Small intestine (tissue), 7 donors: ENCODE measurements around the gene CCDC91. TPM values are rescaled to one million over a fixed set of nuclear protein-coding genes. Genes with fewer than 3 reads are reported as not detected.
A peak's percentile ranks its signal among the peaks of the same experiment; 100 is the strongest.
"Not testable (repeated sequence)": the region's sequence is repeated elsewhere in the genome, so short reads cannot be mapped to it uniquely, and the experiment has no call there.

Source experiments
- DNase-seq, 2 donors: peaks; one replicate each; pipeline versions ENCODE4 v3.0.0 to v3.0.0-alpha.2; 2013
- FAIRE-seq: peaks from 2 replicates; lab custom pipeline; 2012; peaks lifted over from hg19 to GRCh38; lab: Jason Lieb, UNC
- H3K27ac ChIP-seq, 3 donors: one replicate each; pipeline ENCODE4 v1.5.1; 2013; ENCODE audit warnings: low read length in 2 of 3, mild to moderate bottlenecking in 2 of 3, control low read depth in 1 of 3, inconsistent platforms in 1 of 3, low read depth in 1 of 3, moderate library complexity in 1 of 3
- H3K27me3 ChIP-seq, 3 donors: one replicate each; pipeline ENCODE4 v1.6.1; 2013; ENCODE audit warnings: low read length in 3 of 3, inconsistent platforms in 1 of 3; ENCODE audit not compliant: control insufficient read depth in 3 of 3, insufficient read depth in 3 of 3
- H3K36me3 ChIP-seq, 3 donors: one replicate each; pipeline ENCODE4 v1.6.1; 2013; ENCODE audit warnings: low read length in 3 of 3, inconsistent platforms in 1 of 3, low read depth in 1 of 3, mild to moderate bottlenecking in 1 of 3, moderate library complexity in 1 of 3; ENCODE audit not compliant: control insufficient read depth in 3 of 3, insufficient read depth in 2 of 3
- H3K4me1 ChIP-seq, 3 donors: one replicate each; pipeline ENCODE4 v1.6.1; 2013; ENCODE audit warnings: low read length in 2 of 3, inconsistent platforms in 1 of 3, low read depth in 1 of 3, mild to moderate bottlenecking in 1 of 3, moderate library complexity in 1 of 3; ENCODE audit not compliant: control insufficient read depth in 3 of 3, insufficient read depth in 2 of 3
- H3K4me3 ChIP-seq, 3 donors: one replicate each; pipeline ENCODE4 v1.5.1; 2013; ENCODE audit warnings: low read length in 3 of 3, control low read depth in 1 of 3, inconsistent platforms in 1 of 3, low read depth in 1 of 3, mild to moderate bottlenecking in 1 of 3, moderate library complexity in 1 of 3
- H3K9me3 ChIP-seq, 2 donors: one replicate each; pipeline ENCODE4 v1.6.1; 2013; ENCODE audit warnings: low read depth in 1 of 2, low read length in 1 of 2; ENCODE audit not compliant: control insufficient read depth in 2 of 2, insufficient read depth in 1 of 2
- whole genome bisulfite sequencing, 3 donors: extraction: QIAGEN DNeasy Blood & Tissue Kit; methylation state at CpG; one replicate each; pipeline ENCODE4 v1.1.7; 2013; 5-methylcytosine and 5-hydroxymethylcytosine counted together
- polyA plus RNA-seq, 4 donors: library from polyadenylated mRNA; stranded (reverse) in 3 of 4; unstranded in 1 of 4; fragments of 200-250 nt in 3 of 4; fragments of 120-200 nt in 1 of 4; gene quantifications; one replicate each; pipeline versions ENCODE4 v1.2.1 to v1.2.3, GENCODE V29; 2013
- donor health status: healthy with polysubstance abuse.
- donor health status: control.
- donor health status: control.
- donor health status: Bipolar disorder and iron deficiency.
- donor health status: healthy.

The CCDC91 gene
- polyA plus RNA-seq, 4 donors, result 12.5 to 20.2 (median 13.3) TPM

GRCh38 chr12:28476206-28476605 is 285.9 kb downstream of the CCDC91 start:
- not testable (repeated sequence) for H3K27ac ChIP-seq, DNase-seq, FAIRE-seq, H3K4me3 ChIP-seq, H3K4me1 ChIP-seq, H3K27me3 ChIP-seq, H3K9me3 ChIP-seq, H3K36me3 ChIP-seq
- WGBS, 3 donors, result 83 to 90% (median 83%) methylated on average over 3 of the region's 3 CpGs

- H3K4me3 ChIP-seq, FAIRE-seq, H3K27ac ChIP-seq, H3K27me3 ChIP-seq, H3K9me3 ChIP-seq, DNase-seq, H3K36me3 ChIP-seq, H3K4me1 ChIP-seq: not testable (repeated sequence)
- 95 to 98% (median 95%) methylated on average over 1 of the region's 1 CpG for WGBS, 3 donors
Observed at GRCh38 chr12:28479097-28479496, 288.8 kb downstream of the CCDC91 start.

GRCh38 chr12:28479683-28480082 is 289.4 kb downstream of the CCDC91 start:
- Histone ChIP-seq H3K4me1 (no peaks in the 10 kb centered on the region), H3K4me3 (no peak overlapping the region), H3K9me3 (no peaks in the 10 kb centered on the region), H3K27ac (no peak overlapping the region), H3K27me3 (no peaks in the 10 kb centered on the region), H3K36me3 (no peaks in the 10 kb centered on the region)
- 98 to 100% (median 100%) methylated on average over 1 of the region's 1 CpG for WGBS, 3 donors
- DNase-seq (no peak), FAIRE-seq (no peak)

DNA sequence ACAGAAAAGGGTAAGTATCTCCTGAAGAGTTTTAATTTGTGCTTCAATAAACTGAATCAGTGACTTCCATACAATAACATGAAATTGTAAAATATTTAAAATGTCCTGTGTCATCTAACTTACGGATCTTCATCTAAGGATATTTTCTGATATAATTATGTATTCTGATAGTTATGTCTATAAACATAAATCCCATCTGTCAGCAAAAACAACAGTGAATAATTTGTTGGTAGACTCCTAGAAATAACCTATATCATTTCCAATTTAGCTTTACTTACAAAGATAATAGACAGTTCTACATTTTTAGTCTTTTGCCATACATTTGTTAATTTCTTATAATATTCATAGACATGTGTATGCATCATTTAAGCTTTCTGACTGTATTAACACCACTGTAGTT is 293.9 kb downstream of the CCDC91 start:
- Histone ChIP-seq H3K27me3 (no peaks in the 10 kb centered on the region), H3K27ac (no peak overlapping the region), H3K9me3 (no peaks in the 10 kb centered on the region), H3K36me3 (no peaks in the 10 kb centered on the region), H3K4me1 (no peaks in the 10 kb centered on the region), H3K4me3 (no peak overlapping the region)
- no peak for DNase-seq
- WGBS, 3 donors, result 97 to 100% (median 98%) methylated on average over 1 of the region's 1 CpG
- no peak for FAIRE-seq

- 92 to 98% (median 94%) methylated on average over 1 of the region's 1 CpG for WGBS, 3 donors
- FAIRE-seq, result no peak
Observed at GRCh38 chr12:28486521-28486920, 296.3 kb downstream of the CCDC91 start.

GRCh38 chr12:28489246-28489645 is 299.0 kb downstream of the CCDC91 start:
- no peak for FAIRE-seq
- no peaks in the 10 kb centered on the region for H3K4me1 ChIP-seq

More at GRCh38 chr12:28486521-28486920, 296.3 kb downstream of the CCDC91 start:
- Histone ChIP-seq H3K4me1 (no peaks in the 10 kb centered on the region), H3K27ac (no peak overlapping the region), H3K9me3 (no peaks in the 10 kb centered on the region), H3K36me3 (no peaks in the 10 kb centered on the region), H3K27me3 (no peaks in the 10 kb centered on the region), H3K4me3 (no peak overlapping the region)
- no peak for DNase-seq

DNA sequence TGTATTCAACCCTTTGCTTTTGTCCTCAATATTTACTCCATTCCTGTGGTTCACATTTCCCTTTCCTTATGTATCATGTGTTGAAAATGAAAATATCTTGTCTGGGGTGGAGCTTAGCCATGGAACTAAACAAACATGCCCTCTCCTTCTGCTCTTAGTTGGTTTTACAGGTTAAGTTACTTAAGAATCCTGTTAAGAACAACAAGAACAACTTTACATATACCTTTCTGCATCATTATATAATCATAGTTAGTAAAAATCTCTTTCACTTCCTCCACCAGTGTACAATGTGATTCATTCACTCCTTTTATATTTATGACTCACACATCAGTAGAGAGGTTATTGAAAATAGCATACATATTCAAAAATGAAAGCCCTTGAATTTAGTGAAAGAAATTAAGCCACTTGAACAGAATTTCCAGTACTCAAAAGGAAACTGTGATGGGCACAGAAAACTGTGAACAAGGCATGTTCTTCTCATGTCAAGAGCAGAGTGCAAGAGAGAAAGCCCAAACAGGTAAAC is 307.7 kb downstream of the CCDC91 start:
- peak; percentile 26 to 71 for DNase-seq
- H3K4me1 ChIP-seq, result peaks cover 0 to 2% (median 0%) of the 10 kb centered on the region in 3 donors
- H3K36me3 ChIP-seq, result no peaks in the 10 kb centered on the region
- H3K27me3 ChIP-seq, result no peaks in the 10 kb centered on the region
- no peaks in the 10 kb centered on the region for H3K9me3 ChIP-seq
- peak; percentile 26 for FAIRE-seq
- H3K27ac ChIP-seq, result peak overlapping the region in 1 of 3 donors; percentile 55
- H3K4me3 ChIP-seq, result no peak overlapping the region

More at GRCh38 chr12:28489246-28489645, 299.0 kb downstream of the CCDC91 start:
- 89 to 98% (median 93%) methylated on average over 2 of the region's 2 CpGs for WGBS, 3 donors
- no peak for DNase-seq
- Histone ChIP-seq H3K36me3 (no peaks in the 10 kb centered on the region), H3K27ac (no peak overlapping the region), H3K4me3 (no peak overlapping the region), H3K27me3 (no peaks in the 10 kb centered on the region), H3K9me3 (no peaks in the 10 kb centered on the region)

- WGBS, 3 donors, result 14 to 65% (median 41%) methylated on average over 1 of the region's 1 CpG
- H3K36me3 ChIP-seq, result no peaks in the 10 kb centered on the region
- FAIRE-seq (peak; percentile 73), DNase-seq (peak; percentile 5 to 33)
- H3K9me3 ChIP-seq, result no peaks in the 10 kb centered on the region
- no peak overlapping the region for H3K27ac ChIP-seq
- no peak overlapping the region for H3K4me3 ChIP-seq
- no peaks in the 10 kb centered on the region for H3K27me3 ChIP-seq
- H3K4me1 ChIP-seq, result peaks cover 0 to 2% (median 0%) of the 10 kb centered on the region in 3 donors
Observed at GRCh38 chr12:28498850-28499249, 308.6 kb downstream of the CCDC91 start.
